HepG2 (cell line): ENCODE measurements around the gene PRR14. TPM values are rescaled to one million over a fixed set of nuclear protein-coding genes. Genes with fewer than 3 reads are reported as not detected.
A peak's percentile ranks its signal among the peaks of the same experiment; 100 is the strongest.

Experiments used
- CREM ChIP-seq, 2 experiments: sonication (generic) in 1 of 2; formaldehyde crosslinking in 1 of 2; IDR thresholded peaks; 2 replicates each; pipeline versions ENCODE4 v1.4.0 to v1.6.1; 2016 to 2020; ENCODE audit warnings: antibody characterized with exemption in 1 of 2, mild to moderate bottlenecking in 1 of 2, missing genetic modification reagents in 1 of 2
- JUNB ChIP-seq: sonication (generic); formaldehyde crosslinking; IDR thresholded peaks from 2 replicates; pipeline ENCODE4 v1.8.0; 2022; ENCODE audit warnings: missing genetic modification reagents, mild to moderate bottlenecking, borderline replicate concordance
- MBD4 ChIP-seq: IDR thresholded peaks from 2 replicates; pipeline ENCODE4 v1.6.1; 2012; ENCODE audit warnings: low read length, inconsistent platforms, borderline replicate concordance
- MYC ChIP-seq: sonication (generic); formaldehyde crosslinking; IDR thresholded peaks from 2 replicates; pipeline ENCODE4 v1.9.0; 2021; ENCODE audit warnings: missing genetic modification reagents, borderline replicate concordance
- POLR2G ChIP-seq: fragments of 200-400 bp; formaldehyde crosslinking; IDR thresholded peaks from 2 replicates; pipeline ENCODE4 v1.6.1; 2018; ENCODE audit warnings: mild to moderate bottlenecking, low read depth, low read length, moderate library complexity
- TARDBP ChIP-seq: sonication (generic); formaldehyde crosslinking; IDR thresholded peaks from 2 replicates; pipeline ENCODE4 v1.8.0; 2022; ENCODE audit warnings: mild to moderate bottlenecking, missing genetic modification reagents
- U2AF2 ChIP-seq: fragments of 200-400 bp; formaldehyde crosslinking; IDR thresholded peaks from 2 replicates; pipeline ENCODE4 v1.6.1; 2017; ENCODE audit warnings: low read depth, mild to moderate bottlenecking, low read length
- ZC3H13 ChIP-seq: sonication (generic); formaldehyde crosslinking; IDR thresholded peaks from 2 replicates; pipeline ENCODE4 v1.8.1; 2023; ENCODE audit warnings: mild to moderate bottlenecking, missing genetic modification reagents, moderate library complexity
- ZFP36L2 ChIP-seq: sonication (generic); formaldehyde crosslinking; IDR thresholded peaks from 2 replicates; pipeline ENCODE4 v1.4.0; 2020; ENCODE audit warnings: missing genetic modification reagents
- ZNF18 ChIP-seq: sonication (generic); formaldehyde crosslinking; IDR thresholded peaks from 2 replicates; pipeline ENCODE4 v1.8.0; 2022; ENCODE audit warnings: mild to moderate bottlenecking, missing genetic modification reagents; ENCODE audit not compliant: insufficient replicate concordance
- ZNF230 ChIP-seq: sonication (generic); formaldehyde crosslinking; IDR thresholded peaks from 2 replicates; pipeline ENCODE4 v1.4.0; 2020; ENCODE audit warnings: mild to moderate bottlenecking, missing genetic modification reagents
- ZNF318 ChIP-seq: sonication (generic); formaldehyde crosslinking; IDR thresholded peaks from 2 replicates; pipeline ENCODE4 v1.4.0; 2020; ENCODE audit warnings: mild to moderate bottlenecking, missing genetic modification reagents
- ZNF530 ChIP-seq: sonication (generic); formaldehyde crosslinking; IDR thresholded peaks from 2 replicates; pipeline ENCODE4 v1.5.0; 2020; ENCODE audit warnings: low read depth, mild to moderate bottlenecking, missing genetic modification reagents
- ZNF549 ChIP-seq: sonication (generic); formaldehyde crosslinking; IDR thresholded peaks from 2 replicates; pipeline ENCODE4 v1.5.0; 2020; ENCODE audit warnings: missing genetic modification reagents
- ZNF572 ChIP-seq: sonication (generic); formaldehyde crosslinking; IDR thresholded peaks from 2 replicates; pipeline ENCODE4 v1.5.1; 2020; ENCODE audit warnings: mild to moderate bottlenecking, missing genetic modification reagents
- ZNF615 ChIP-seq: sonication (generic); formaldehyde crosslinking; IDR thresholded peaks from 2 replicates; pipeline ENCODE4 v1.5.0; 2020; ENCODE audit warnings: mild to moderate bottlenecking, missing genetic modification reagents, borderline replicate concordance
- ZNF639 ChIP-seq: conservative IDR thresholded peaks from 2 replicates; pipeline ENCODE4 v1.6.1; 2018; ENCODE audit warnings: missing genetic modification reagents
- ZNF709 ChIP-seq: sonication (generic); formaldehyde crosslinking; IDR thresholded peaks from 2 replicates; pipeline ENCODE4 v1.5.0; 2020; ENCODE audit warnings: mild to moderate bottlenecking, missing genetic modification reagents
- polyA plus RNA-seq, 8 experiments: library from polyadenylated mRNA; depleted of rRNA in 3 of 8; stranded (reverse) in 7 of 8; unstranded in 1 of 8; fragments of >200 nt; fragmentation: Illumina TruSeq in 4 of 8; extraction: Trizol in 4 of 8; gene quantifications; 2 replicates each; pipeline versions ENCODE4 v1.2.1 to v1.2.3, GENCODE V29; 2011 to 2016; ENCODE audit warnings: low read depth in 4 of 8, missing spikeins in 1 of 8, mixed read lengths in 1 of 8; ENCODE audit not compliant: insufficient read depth in 1 of 8
- total RNA-seq, 5 experiments: library from RNA; depleted of rRNA; stranded (reverse); fragments of >200 nt; fragmentation: Illumina TruSeq; extraction: Trizol; gene quantifications; 2 replicates each; pipeline ENCODE4 v1.2.3, GENCODE V29; 2016; ENCODE audit warnings: low read depth in 1 of 5

PRR14 gene
- total and polyA plus RNA-seq, 2 of the 13 experiments (the other 11 are each of a cell fraction or from before 2014, with no cell fraction given): 8.4 to 11.0 TPM

GRCh38 chr16:30609926-30610839 is 40.6 kb upstream of the PRR14 start, which contains the start of gene ZNF689 (continued):
- TF ChIP-seq ZNF639 (CRISPR knock-in tag): peak; percentile 79; the same call in 1 of the 2 replicates
- peak; percentile 92 for TF ChIP-seq POLR2G
- TF ChIP-seq ZNF709 (CRISPR knock-in tag): peak; percentile 86; the same call in 1 of the 2 replicates
- TF ChIP-seq ZNF530 (CRISPR knock-in tag): 0 out of 2 replicates have a peak, but pooled peaks have one; percentile 69
- TF ChIP-seq MYC (CRISPR knock-in tag): peak; percentile 94
- peak; percentile 97 for TF ChIP-seq ZC3H13 (CRISPR knock-in tag)
- peak; percentile 96; the same call in 1 of the 2 replicates for TF ChIP-seq ZNF230 (CRISPR knock-in tag)
- no peak for TF ChIP-seq ZFP36L2
- no peak for TF ChIP-seq ZNF549 (CRISPR knock-in tag)
- TF ChIP-seq MBD4: no peak
- no peak for TF ChIP-seq JUNB (CRISPR knock-in tag)
- no peak for TF ChIP-seq U2AF2
- peak; percentile 93 for TF ChIP-seq ZNF18
- TF ChIP-seq ZNF318: no peak
- TF ChIP-seq ZNF572 (CRISPR knock-in tag): peak; percentile 24; the same call in 1 of the 2 replicates
- TF ChIP-seq TARDBP (CRISPR knock-in tag): peak; percentile 88
- peak; percentile 95 for TF ChIP-seq CREM (IDR thresholded peaks at IDR 0.05)
- TF ChIP-seq CREM (CRISPR knock-in tag; IDR thresholded peaks at IDR 0.05): no peak
- TF ChIP-seq ZNF615 (CRISPR knock-in tag): peak; percentile 97
